GM19328 (cell line): ENCODE results near the gene AMOTL2.

Source experiments
- ATAC-seq: cut with Tn5 transposase; IDR thresholded peaks from one replicate; pipeline ENCODE4 v1.9.1; 2021; ENCODE audit warnings: mild to moderate bottlenecking, moderate library complexity; ENCODE audit not compliant: unreplicated experiment

The AMOTL2 gene

GRCh38 chr3:134317106-134317947 lies 56.9 kb downstream of the AMOTL2 start:
- ATAC-seq, result no peak

GRCh38 chr3:134315286-134316106 lies 58.8 kb downstream of the AMOTL2 start:
- no peak for ATAC-seq

- no peak for ATAC-seq
Measured at GRCh38 chr3:134314588-134315285, 59.5 kb downstream of the AMOTL2 start.

GRCh38 chr3:134313847-134314587 lies 60.2 kb downstream of the AMOTL2 start:
- ATAC-seq, result no peak

GRCh38 chr3:134312873-134313846 lies 61.1 kb downstream of the AMOTL2 start:
- ATAC-seq, result no peak

- no peak for ATAC-seq
Measured at GRCh38 chr3:134312072-134312872, 62.0 kb downstream of the AMOTL2 start.

GRCh38 chr3:134311693-134312071 lies 62.6 kb downstream of the AMOTL2 start:
- no peak for ATAC-seq

- ATAC-seq, result no peak
Measured at GRCh38 chr3:134311265-134311664, 63.0 kb downstream of the AMOTL2 start.

- no peak for ATAC-seq
Measured at GRCh38 chr3:134309987-134310700, 64.1 kb downstream of the AMOTL2 start.

- no peak for ATAC-seq
Measured at GRCh38 chr3:134308350-134308891, 65.8 kb downstream of the AMOTL2 start.

GRCh38 chr3:134307425-134307824 lies 66.8 kb downstream of the AMOTL2 start:
- ATAC-seq, result no peak

GRCh38 chr3:134306320-134306719 lies 67.9 kb downstream of the AMOTL2 start:
- no peak for ATAC-seq
